ENCODE results near the gene FAM3A. TPM values are rescaled to one million over a fixed set of nuclear protein-coding genes. Genes with fewer than 3 reads are reported as not detected.

Gene FAM3A
- total RNA-seq, 2 donors from 2014 or later = 63.1 to 71.1 TPM

DNA sequence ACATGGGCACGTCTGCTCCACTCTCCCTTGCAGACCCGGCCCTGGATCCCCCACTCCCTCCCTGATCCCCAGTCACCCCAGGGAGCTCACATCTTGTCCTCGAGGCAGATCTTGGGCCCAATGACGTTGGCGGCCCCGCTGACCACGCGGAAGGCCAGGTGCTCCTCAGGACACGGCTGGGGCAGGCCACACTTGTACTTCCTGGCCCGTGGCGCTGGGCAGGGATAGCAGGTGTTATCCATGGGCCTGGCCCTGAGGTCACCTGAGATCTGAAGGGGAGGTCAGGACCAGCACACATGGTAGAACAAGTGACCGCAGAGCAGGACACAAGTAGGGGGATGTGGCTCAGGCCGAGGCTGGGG, 7.7 kb downstream of the FAM3A start:
- Histone ChIP-seq H3K9me3 (no peaks in the 10 kb centered on the region), H3K4me3 (no peak overlapping the region), H3K9ac (ENCODE audit: low read depth in 2 of 2, low read length in 2 of 2) (no peak overlapping the region), H3K27ac (no peak overlapping the region), H3K27me3 (no peaks in the 10 kb centered on the region), H3K4me1 (no peaks in the 10 kb centered on the region), H3K36me3 (no peaks in the 10 kb centered on the region)
- DNase-seq = no peak
- intact Hi-C loops (cut with DNase I) = no loop called here
- TF ChIP-seq CTCF (IDR thresholded peaks at IDR 0.05) = no peak

- intact Hi-C loops (cut with DNase I) = no loop called here
- no peak for DNase-seq
- no peaks in the 10 kb centered on the region for H3K36me3 ChIP-seq
Measured at GRCh38 chrX:154507673-154508383, 8.2 kb downstream of the FAM3A start.

GRCh38 chrX:154506483-154507332, 9.3 kb downstream of the FAM3A start:
- H3K36me3 ChIP-seq = no peaks in the 10 kb centered on the region
- no peak for DNase-seq
- H3K27me3 ChIP-seq = no peaks in the 10 kb centered on the region
- no peak overlapping the region for H3K4me3 ChIP-seq
- no peak for TF ChIP-seq CTCF (IDR thresholded peaks at IDR 0.05)
- H3K9ac ChIP-seq (ENCODE audit: low read depth in 2 of 2, low read length in 2 of 2) = no peak overlapping the region
- H3K4me1 ChIP-seq = no peaks in the 10 kb centered on the region
- H3K9me3 ChIP-seq = no peaks in the 10 kb centered on the region
- no peak overlapping the region for H3K27ac ChIP-seq
- intact Hi-C loops (cut with DNase I) = no loop called here

More at GRCh38 chrX:154507673-154508383, 8.2 kb downstream of the FAM3A start:
- Histone ChIP-seq H3K9ac (ENCODE audit: low read depth in 2 of 2, low read length in 2 of 2) (no peak overlapping the region), H3K9me3 (no peaks in the 10 kb centered on the region), H3K27ac (no peak overlapping the region), H3K4me3 (no peak overlapping the region), H3K27me3 (no peaks in the 10 kb centered on the region), H3K4me1 (no peaks in the 10 kb centered on the region)
- no peak for TF ChIP-seq CTCF (IDR thresholded peaks at IDR 0.05)

GRCh38 chrX:154505734-154506133, 10.3 kb downstream of the FAM3A start:
- intact Hi-C loops (cut with DNase I) = no loop called here
- TF ChIP-seq CTCF (IDR thresholded peaks at IDR 0.05) = no peak
- Histone ChIP-seq H3K4me1 (no peaks in the 10 kb centered on the region), H3K9ac (ENCODE audit: low read depth in 2 of 2, low read length in 2 of 2) (no peak overlapping the region), H3K27ac (no peak overlapping the region), H3K27me3 (no peaks in the 10 kb centered on the region), H3K4me3 (no peak overlapping the region), H3K9me3 (no peaks in the 10 kb centered on the region), H3K36me3 (no peaks in the 10 kb centered on the region)
- DNase-seq = no peak

DNA sequence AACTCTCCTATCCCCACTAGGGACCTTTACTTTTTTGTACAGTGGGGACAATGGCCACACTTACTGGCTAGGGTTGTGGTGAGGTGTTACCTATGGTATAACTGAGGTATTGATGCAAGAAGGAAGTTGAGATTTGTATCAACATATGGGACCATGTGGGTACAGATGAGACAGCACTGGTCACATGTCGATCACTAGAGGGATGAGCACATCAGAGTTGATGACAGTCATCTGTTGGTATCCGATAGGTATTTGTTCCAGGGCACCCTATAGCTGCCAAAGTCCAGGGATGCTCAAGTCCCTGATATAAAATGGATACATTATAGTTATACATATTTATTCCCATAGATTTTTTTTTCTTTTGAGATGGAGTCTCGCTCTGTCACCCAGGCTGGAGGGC, 13.0 kb downstream of the FAM3A start:
- no peak for TF ChIP-seq CTCF (IDR thresholded peaks at IDR 0.05)

More for the DNA sequence above, 13.0 kb downstream of the FAM3A start:
- intact Hi-C loops (cut with DNase I) = no loop called here
- Histone ChIP-seq H3K4me1 (no peaks in the 10 kb centered on the region), H3K9ac (ENCODE audit: low read depth in 2 of 2, low read length in 2 of 2) (no peak overlapping the region), H3K4me3 (no peak overlapping the region), H3K36me3 (no peaks in the 10 kb centered on the region), H3K27ac (no peak overlapping the region), H3K9me3 (no peaks in the 10 kb centered on the region), H3K27me3 (no peaks in the 10 kb centered on the region)
- DNase-seq = no peak

All from colonic mucosa (tissue), 4 donors.